Liver (tissue), 9 donors: ENCODE measurements around the gene ENTPD6. TPM values are rescaled to one million over a fixed set of nuclear protein-coding genes. Genes with fewer than 3 reads are reported as not detected.

Experiments used
- DNase-seq: peaks from one replicate; pipeline ENCODE4 v3.0.0-alpha.2; 2017; ENCODE audit warnings: low spot score
- H3K27ac ChIP-seq, 2 donors: one replicate each; pipeline ENCODE4 v1.7.0; 2013; ENCODE audit warnings: inconsistent platforms in 2 of 2, low read length in 2 of 2, control low read depth in 1 of 2, low read depth in 1 of 2, mild to moderate bottlenecking in 1 of 2
- H3K27me3 ChIP-seq, 4 donors: one replicate each; pipeline versions ENCODE4 v1.6.1 to v1.7.0; 2013; ENCODE audit warnings: low read length in 3 of 4, inconsistent platforms in 1 of 4, mild to moderate bottlenecking in 1 of 4, moderate library complexity in 1 of 4; ENCODE audit not compliant: control insufficient read depth in 4 of 4, insufficient read depth in 4 of 4
- H3K36me3 ChIP-seq, 4 donors: one replicate each; pipeline versions ENCODE4 v1.6.1 to v1.7.0; 2013; ENCODE audit warnings: low read length in 3 of 4, mild to moderate bottlenecking in 3 of 4, low read depth in 1 of 4, moderate library complexity in 1 of 4; ENCODE audit not compliant: control insufficient read depth in 4 of 4, insufficient read depth in 3 of 4
- H3K4me1 ChIP-seq, 4 donors: one replicate each; pipeline versions ENCODE4 v1.6.1 to v1.7.0; 2013; ENCODE audit warnings: low read length in 3 of 4, mild to moderate bottlenecking in 3 of 4, moderate library complexity in 1 of 4; ENCODE audit not compliant: control insufficient read depth in 4 of 4, insufficient read depth in 4 of 4
- H3K4me3 ChIP-seq, 3 donors: one replicate each; pipeline versions ENCODE4 v1.6.1 to v1.7.0; 2013; ENCODE audit warnings: low read length in 3 of 3, control low read depth in 1 of 3, low read depth in 1 of 3, mild to moderate bottlenecking in 1 of 3
- H3K9ac ChIP-seq, 2 donors: one replicate each; pipeline ENCODE4 v1.7.0; 2013; ENCODE audit warnings: low read length in 2 of 2, mild to moderate bottlenecking in 2 of 2, moderate library complexity in 2 of 2, control low read depth in 1 of 2, low read depth in 1 of 2
- H3K9me3 ChIP-seq, 4 donors: one replicate each; pipeline versions ENCODE4 v1.6.1 to v1.7.0; 2013; ENCODE audit warnings: low read length in 3 of 4; ENCODE audit not compliant: control insufficient read depth in 4 of 4
- ATF3 ChIP-seq: IDR thresholded peaks from 2 replicates; pipeline ENCODE4 v1.6.1; 2016; ENCODE audit warnings: antibody characterized with exemption
- EGR1 ChIP-seq, 2 donors: IDR thresholded peaks; 2 replicates each; pipeline ENCODE4 v1.6.1; 2016 to 2018; ENCODE audit warnings: antibody characterized with exemption in 2 of 2, low read depth in 2 of 2
- FOXA1 ChIP-seq: IDR thresholded peaks from 2 replicates; pipeline ENCODE4 v1.6.1; 2016; ENCODE audit warnings: antibody characterized with exemption
- FOXA2 ChIP-seq: IDR thresholded peaks from 2 replicates; pipeline ENCODE4 v1.6.1; 2016; ENCODE audit warnings: antibody characterized with exemption
- GABPA ChIP-seq, 2 donors: IDR thresholded peaks in 1 of 2; conservative IDR thresholded peaks in 1 of 2; 2 replicates each; pipeline ENCODE4 v1.6.1; 2016; ENCODE audit warnings: antibody characterized with exemption in 2 of 2, mild to moderate bottlenecking in 1 of 2, moderate library complexity in 1 of 2
- HNF4A ChIP-seq, 2 donors: conservative IDR thresholded peaks; 2 replicates each; pipeline ENCODE4 v1.6.1; 2016; ENCODE audit warnings: antibody characterized with exemption in 2 of 2, mild to moderate bottlenecking in 2 of 2
- HNF4G ChIP-seq: IDR thresholded peaks from 2 replicates; pipeline ENCODE4 v1.6.1; 2016; ENCODE audit warnings: antibody characterized with exemption
- JUND ChIP-seq, 2 donors: IDR thresholded peaks; 2 replicates each; pipeline ENCODE4 v1.6.1; 2016; ENCODE audit warnings: antibody characterized with exemption in 2 of 2
- SP1 ChIP-seq: IDR thresholded peaks from 2 replicates; pipeline ENCODE4 v1.6.1; 2018; ENCODE audit warnings: antibody characterized with exemption, mild to moderate bottlenecking
- TAF1 ChIP-seq: conservative IDR thresholded peaks from 2 replicates; pipeline ENCODE4 v1.6.1; 2016; ENCODE audit warnings: antibody characterized with exemption, mild to moderate bottlenecking
- YY1 ChIP-seq: IDR thresholded peaks from 2 replicates; pipeline ENCODE4 v1.6.1; 2016; ENCODE audit warnings: antibody characterized with exemption, mild to moderate bottlenecking
- ZBTB33 ChIP-seq: IDR thresholded peaks from 2 replicates; pipeline ENCODE4 v1.6.1; 2016; ENCODE audit warnings: antibody characterized with exemption
- WGBS: extraction: QIAGEN DNeasy Blood & Tissue Kit; methylation state at CpG from one replicate; pipeline ENCODE4 v1.1.7; 2013; 5-methylcytosine and 5-hydroxymethylcytosine counted together
- polyA plus RNA-seq, 2 donors: library from polyadenylated mRNA; stranded (reverse) in 1 of 2; unstranded in 1 of 2; fragments of 200-250 nt in 1 of 2; fragments of >200 nt in 1 of 2; fragmentation: Nextera tagmentation in 1 of 2; extraction: Ambion mirVana in 1 of 2; gene quantifications; one replicate each; pipeline versions ENCODE4 v1.2.1 to v1.2.3, GENCODE V29; 2013 to 2015
- total RNA-seq, 2 donors: library from RNA; depleted of rRNA; stranded (reverse); fragments of >200 nt; gene quantifications; one replicate each; pipeline ENCODE4 v1.2.3, GENCODE V29; 2014
- TF ChIP-seq, protein P1 (sequence below): fragments of 150-350 bp; IDR thresholded peaks from 2 replicates; pipeline ENCODE4 v1.5.1; 2017; ENCODE audit warnings: improper control_type of control experiment, low read depth, low read length; ENCODE audit not compliant: missing input control
- TF ChIP-seq, protein P2 (sequence below): IDR thresholded peaks from 2 replicates; pipeline ENCODE4 v1.6.1; 2016; ENCODE audit warnings: antibody characterized with exemption, mild to moderate bottlenecking
- TF ChIP-seq, protein P3 (sequence below): IDR thresholded peaks from 2 replicates; pipeline ENCODE4 v1.6.1; 2016; ENCODE audit warnings: antibody characterized with exemption
- donor health status: healthy.
- donor health status: healthy.
- donor health status: healthy.
- donor health status: healthy.
- donor health status: healthy.

Gene ENTPD6
- total and polyA plus RNA-seq, 4 donors, result 14.9 to 29.9 (median 24.4) TPM

DNA sequence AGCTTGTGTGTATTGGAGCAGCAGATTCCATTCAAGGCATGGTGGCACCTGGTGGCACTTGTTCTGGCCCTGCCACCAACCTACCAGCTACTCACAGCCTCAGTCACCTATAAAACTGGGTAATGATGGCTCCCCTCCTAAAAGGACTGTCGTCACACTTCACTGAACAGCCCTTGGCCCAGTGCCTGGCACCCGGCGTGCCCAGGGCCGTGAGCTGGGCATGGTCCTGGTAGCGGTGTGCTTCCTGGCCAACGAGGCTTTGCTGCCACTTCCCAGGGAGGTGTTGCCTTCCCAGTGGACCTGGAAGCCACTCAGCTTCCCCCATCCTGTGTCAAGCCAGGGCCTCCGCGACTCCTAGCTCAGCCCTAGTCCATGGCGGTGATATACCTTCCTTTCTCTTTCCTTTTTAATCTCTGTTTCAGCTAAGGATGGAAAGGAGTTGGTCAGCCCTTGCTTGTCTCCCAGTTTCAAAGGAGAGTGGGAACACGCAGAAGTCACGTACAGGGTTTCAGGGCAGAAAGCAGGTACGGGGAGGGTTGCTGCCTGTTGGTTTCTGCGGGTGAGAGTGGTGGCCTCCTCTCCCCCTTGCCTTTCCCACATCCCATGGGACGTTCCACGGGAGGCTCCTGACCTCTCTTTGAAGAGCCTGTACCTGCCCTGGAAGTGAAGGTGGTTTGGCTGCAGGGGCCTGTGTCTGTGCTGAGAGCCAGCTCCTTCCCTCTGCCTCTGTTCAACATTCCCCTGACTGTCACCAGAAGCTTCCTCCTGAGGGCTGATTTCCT is 25.5 kb downstream of the ENTPD6 start:
- Histone ChIP-seq H3K27me3 (no peaks in the 10 kb centered on the region), H3K27ac (no peak overlapping the region), H3K36me3 (peaks cover 0 to 31% (median 2%) of the 10 kb centered on the region in 4 donors), H3K9me3 (no peaks in the 10 kb centered on the region), H3K4me3 (no peak overlapping the region), H3K9ac (no peak overlapping the region), H3K4me1 (peaks cover 0 to 9% (median 2%) of the 10 kb centered on the region in 4 donors)
- no peak for TF ChIP-seq HNF4A (conservative IDR thresholded peaks at IDR 0.05)
- TF ChIP-seq FOXA2, result no peak
- TF ChIP-seq SP1, result no peak
- no peak for TF ChIP-seq ATF3
- TF ChIP-seq TAF1, result no peak
- no peak for TF ChIP-seq GABPA (IDR thresholded peaks at IDR 0.05 in 1 of 2, conservative IDR thresholded peaks at IDR 0.05 in 1 of 2)
- TF ChIP-seq JUND (IDR thresholded peaks at IDR 0.05), result no peak
- TF ChIP-seq YY1, result no peak
- TF ChIP-seq, protein P1, sequence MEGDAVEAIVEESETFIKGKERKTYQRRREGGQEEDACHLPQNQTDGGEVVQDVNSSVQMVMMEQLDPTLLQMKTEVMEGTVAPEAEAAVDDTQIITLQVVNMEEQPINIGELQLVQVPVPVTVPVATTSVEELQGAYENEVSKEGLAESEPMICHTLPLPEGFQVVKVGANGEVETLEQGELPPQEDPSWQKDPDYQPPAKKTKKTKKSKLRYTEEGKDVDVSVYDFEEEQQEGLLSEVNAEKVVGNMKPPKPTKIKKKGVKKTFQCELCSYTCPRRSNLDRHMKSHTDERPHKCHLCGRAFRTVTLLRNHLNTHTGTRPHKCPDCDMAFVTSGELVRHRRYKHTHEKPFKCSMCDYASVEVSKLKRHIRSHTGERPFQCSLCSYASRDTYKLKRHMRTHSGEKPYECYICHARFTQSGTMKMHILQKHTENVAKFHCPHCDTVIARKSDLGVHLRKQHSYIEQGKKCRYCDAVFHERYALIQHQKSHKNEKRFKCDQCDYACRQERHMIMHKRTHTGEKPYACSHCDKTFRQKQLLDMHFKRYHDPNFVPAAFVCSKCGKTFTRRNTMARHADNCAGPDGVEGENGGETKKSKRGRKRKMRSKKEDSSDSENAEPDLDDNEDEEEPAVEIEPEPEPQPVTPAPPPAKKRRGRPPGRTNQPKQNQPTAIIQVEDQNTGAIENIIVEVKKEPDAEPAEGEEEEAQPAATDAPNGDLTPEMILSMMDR, result no peak
- TF ChIP-seq, protein P2, sequence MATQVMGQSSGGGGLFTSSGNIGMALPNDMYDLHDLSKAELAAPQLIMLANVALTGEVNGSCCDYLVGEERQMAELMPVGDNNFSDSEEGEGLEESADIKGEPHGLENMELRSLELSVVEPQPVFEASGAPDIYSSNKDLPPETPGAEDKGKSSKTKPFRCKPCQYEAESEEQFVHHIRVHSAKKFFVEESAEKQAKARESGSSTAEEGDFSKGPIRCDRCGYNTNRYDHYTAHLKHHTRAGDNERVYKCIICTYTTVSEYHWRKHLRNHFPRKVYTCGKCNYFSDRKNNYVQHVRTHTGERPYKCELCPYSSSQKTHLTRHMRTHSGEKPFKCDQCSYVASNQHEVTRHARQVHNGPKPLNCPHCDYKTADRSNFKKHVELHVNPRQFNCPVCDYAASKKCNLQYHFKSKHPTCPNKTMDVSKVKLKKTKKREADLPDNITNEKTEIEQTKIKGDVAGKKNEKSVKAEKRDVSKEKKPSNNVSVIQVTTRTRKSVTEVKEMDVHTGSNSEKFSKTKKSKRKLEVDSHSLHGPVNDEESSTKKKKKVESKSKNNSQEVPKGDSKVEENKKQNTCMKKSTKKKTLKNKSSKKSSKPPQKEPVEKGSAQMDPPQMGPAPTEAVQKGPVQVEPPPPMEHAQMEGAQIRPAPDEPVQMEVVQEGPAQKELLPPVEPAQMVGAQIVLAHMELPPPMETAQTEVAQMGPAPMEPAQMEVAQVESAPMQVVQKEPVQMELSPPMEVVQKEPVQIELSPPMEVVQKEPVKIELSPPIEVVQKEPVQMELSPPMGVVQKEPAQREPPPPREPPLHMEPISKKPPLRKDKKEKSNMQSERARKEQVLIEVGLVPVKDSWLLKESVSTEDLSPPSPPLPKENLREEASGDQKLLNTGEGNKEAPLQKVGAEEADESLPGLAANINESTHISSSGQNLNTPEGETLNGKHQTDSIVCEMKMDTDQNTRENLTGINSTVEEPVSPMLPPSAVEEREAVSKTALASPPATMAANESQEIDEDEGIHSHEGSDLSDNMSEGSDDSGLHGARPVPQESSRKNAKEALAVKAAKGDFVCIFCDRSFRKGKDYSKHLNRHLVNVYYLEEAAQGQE, result no peak
- no peak for TF ChIP-seq HNF4G
- no peak for TF ChIP-seq FOXA1
- TF ChIP-seq EGR1 (IDR thresholded peaks at IDR 0.05; ENCODE audit: low read depth in 2 of 2), result no peak
- TF ChIP-seq, protein P3, sequence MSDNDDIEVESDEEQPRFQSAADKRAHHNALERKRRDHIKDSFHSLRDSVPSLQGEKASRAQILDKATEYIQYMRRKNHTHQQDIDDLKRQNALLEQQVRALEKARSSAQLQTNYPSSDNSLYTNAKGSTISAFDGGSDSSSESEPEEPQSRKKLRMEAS, result no peak
- no peak for TF ChIP-seq ZBTB33
- DNase-seq, result no peak
- WGBS, result 73% methylated on average over 15 of the region's 15 CpGs
